ENCODE measurements around the gene TERT. TPM values are rescaled to one million over a fixed set of nuclear protein-coding genes. Genes with fewer than 3 reads are reported as not detected.

The TERT gene
- total RNA-seq, 5 donors from 2014 or later (not counting 1 experiment from before 2014, with no cell fraction given): 0.09 to 0.70 (median 0.28) TPM

DNA sequence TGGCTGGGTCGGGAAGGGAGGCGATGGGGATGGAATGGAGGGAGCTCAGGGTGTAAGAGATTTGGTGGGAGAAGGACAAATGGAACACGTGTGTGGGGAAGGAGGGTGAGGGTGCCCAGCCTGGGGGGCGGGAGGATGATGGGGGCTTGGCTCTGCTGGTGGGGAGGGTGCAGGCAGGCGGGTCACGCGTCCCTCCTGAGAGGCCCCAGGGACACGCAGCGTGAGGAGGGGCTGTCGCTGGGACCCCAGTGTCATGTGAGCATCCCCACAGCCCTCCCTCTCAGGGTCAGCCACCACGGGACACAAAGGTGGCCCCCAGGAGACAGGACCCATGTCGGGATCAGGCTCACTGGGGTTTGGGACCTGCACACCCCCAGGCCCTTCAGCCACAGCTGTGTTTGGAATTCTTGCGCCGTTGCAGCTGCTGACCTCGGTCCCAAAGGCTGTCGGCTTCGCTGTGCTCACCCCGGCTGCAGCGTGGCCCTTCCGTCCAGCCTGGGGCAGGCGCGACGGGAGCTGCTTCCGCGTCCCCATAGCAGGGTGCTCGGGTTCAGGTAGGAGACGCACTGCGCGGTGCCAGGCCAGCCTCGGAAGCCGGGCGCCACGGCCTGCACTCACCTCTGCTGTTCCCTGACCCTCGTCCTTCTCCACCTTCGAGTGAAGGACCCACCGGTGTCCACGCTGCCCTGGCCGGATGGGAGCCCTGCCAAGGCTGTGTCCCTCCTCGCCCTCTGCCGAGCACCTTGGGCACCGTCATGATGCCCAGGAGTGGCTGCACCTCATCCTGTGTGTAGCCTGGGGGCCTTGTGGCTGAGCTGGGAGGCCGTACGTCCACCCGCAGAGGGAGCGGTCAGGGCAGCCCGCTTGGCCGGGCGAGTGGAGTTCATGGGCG lies 88.1 kb downstream of the TERT start:
- Histone ChIP-seq H3K27me3 (replicated peaks in 1 of 2; ENCODE audit: control insufficient read depth in 2 of 2, extremely low read depth in 1 of 2, insufficient read depth in 2 of 2, low read length in 1 of 2) (peaks cover 0 to 31% of the 10 kb centered on the region in 2 experiments), H3K9me3 (no peaks in the 10 kb centered on the region), H3K4me1 (ENCODE audit: control insufficient read depth in 1 of 2, extremely low read depth in 1 of 2, insufficient read depth in 2 of 2, low read length in 2 of 2) (no peaks in the 10 kb centered on the region), H3K36me3 (ENCODE audit: control insufficient read depth in 2 of 2, extremely low read depth in 1 of 2, insufficient read depth in 1 of 2, low read length in 1 of 2) (no peaks in the 10 kb centered on the region), H3K27ac (ENCODE audit: low read length) (no peak overlapping the region), H3K4me3 (ENCODE audit: control insufficient read depth in 1 of 2, extremely low read depth in 1 of 2, low read length in 1 of 2) (no peak overlapping the region)
- Mint-ChIP-seq H3K9me3 (no peaks in the 10 kb centered on the region), H3K4me1 (no peaks in the 10 kb centered on the region), H3K36me3 (no peaks in the 10 kb centered on the region), H3K27ac (no peak overlapping the region), H3K4me3 (no peak overlapping the region), H3K27me3 (peaks cover 0 to 4% of the 10 kb centered on the region in 2 donors)
- 88% methylated on average over 44 of the region's 49 CpGs for WGBS (ENCODE audit: insufficient coverage)
- CTCF ChIA-PET: no interaction called here
- POLR2A ChIA-PET: no interaction called here
- no peak for DNase-seq
- ATAC-seq (replicated peaks in 1 of 4): no peak

DNA sequence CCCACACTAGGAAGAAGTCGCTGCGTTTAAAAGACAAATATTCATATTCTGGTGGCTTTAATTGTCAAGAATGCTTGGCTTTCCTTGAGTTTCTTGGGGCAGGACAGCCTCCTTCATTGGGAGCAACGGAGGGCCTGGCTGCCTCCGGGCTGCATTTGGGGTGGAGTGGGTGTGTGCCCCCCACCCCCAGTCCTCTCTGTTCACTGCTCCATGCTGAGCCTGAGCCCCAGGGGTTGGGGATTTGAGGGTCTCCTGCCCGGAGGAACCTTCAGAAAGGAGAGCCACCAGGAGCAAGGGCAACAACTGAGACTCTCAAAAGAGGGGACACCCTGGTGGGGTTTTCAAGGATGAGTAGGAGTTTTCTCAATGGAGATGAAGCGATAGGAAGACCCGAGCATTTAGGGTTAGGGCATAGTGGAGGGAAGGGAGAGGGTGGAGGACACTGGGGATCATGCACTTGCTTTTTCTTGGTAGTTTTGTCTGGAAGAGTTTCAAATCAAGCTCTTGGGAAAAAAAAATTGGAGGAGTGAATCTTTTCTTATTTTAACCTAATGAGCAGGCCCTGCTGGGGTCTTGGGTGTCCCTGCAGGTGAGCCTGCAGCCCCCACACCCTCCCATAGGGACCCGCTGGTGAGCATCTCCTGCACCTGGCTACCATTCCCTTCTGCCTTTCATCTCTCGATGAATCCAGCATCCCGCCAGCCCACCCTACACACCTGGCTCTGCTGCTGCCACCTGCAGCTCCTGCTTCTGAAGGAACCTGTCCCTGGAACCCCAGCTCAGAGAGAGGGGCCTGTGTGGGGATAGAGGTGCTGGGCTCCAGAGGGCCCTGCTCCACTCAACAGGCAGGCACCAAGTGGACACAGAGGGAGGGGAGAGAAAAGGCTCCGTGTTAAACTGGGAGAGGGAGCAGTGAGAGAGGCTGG lies 89.3 kb downstream of the TERT start:
- 90% methylated on average over 4 of the region's 11 CpGs for WGBS (ENCODE audit: insufficient coverage)
- no peak overlapping the region for H3K27ac ChIP-seq (ENCODE audit: low read length)
- Mint-ChIP-seq H3K27me3 (peaks cover 0 to 4% of the 10 kb centered on the region in 2 donors), H3K4me1 (no peaks in the 10 kb centered on the region), H3K9me3 (no peaks in the 10 kb centered on the region), H3K27ac (no peak overlapping the region), H3K36me3 (no peaks in the 10 kb centered on the region), H3K4me3 (no peak overlapping the region)
- ChIA-PET POLR2A (no interaction called here), CTCF (no interaction called here)
- no peaks in the 10 kb centered on the region for H3K4me1 ChIP-seq (ENCODE audit: control insufficient read depth in 1 of 2, extremely low read depth in 1 of 2, insufficient read depth in 2 of 2, low read length in 2 of 2)
- peaks cover 0 to 39% of the 10 kb centered on the region in 2 experiments for H3K27me3 ChIP-seq (replicated peaks in 1 of 2; ENCODE audit: control insufficient read depth in 2 of 2, extremely low read depth in 1 of 2, insufficient read depth in 2 of 2, low read length in 1 of 2)
- DNase-seq: no peak
- no peak for ATAC-seq (replicated peaks in 1 of 4)
- H3K36me3 ChIP-seq (ENCODE audit: control insufficient read depth in 2 of 2, extremely low read depth in 1 of 2, insufficient read depth in 1 of 2, low read length in 1 of 2): no peaks in the 10 kb centered on the region
- no peaks in the 10 kb centered on the region for H3K9me3 ChIP-seq
- H3K4me3 ChIP-seq (ENCODE audit: control insufficient read depth in 1 of 2, extremely low read depth in 1 of 2, low read length in 1 of 2): no peak overlapping the region

DNA sequence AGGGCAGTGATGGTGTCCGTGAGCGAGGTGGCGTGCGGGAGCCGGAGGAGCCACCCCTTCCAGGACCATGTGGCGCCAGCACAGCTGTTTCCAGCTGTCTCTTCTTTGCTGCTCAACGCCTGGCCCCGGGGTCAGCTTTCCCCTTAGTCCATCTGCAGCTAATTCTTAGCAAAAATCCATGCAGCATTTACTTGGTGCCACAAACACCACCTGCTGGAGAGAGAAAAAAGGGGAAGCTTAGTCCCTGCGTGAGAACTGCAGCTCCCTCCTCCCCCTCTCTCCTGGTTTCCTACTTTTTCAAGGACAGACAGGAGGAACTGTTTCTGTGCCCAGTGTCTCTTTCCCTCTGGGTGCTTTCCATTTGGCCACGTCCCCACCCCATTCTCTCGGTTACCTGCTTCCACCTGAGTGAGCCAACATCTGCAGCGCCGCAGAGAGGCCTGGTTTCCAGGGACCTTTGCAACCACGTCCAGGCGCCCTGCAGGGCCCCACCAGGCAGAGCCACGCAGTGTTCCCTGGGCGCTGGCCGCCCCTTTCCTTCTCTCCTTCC lies 90.1 kb downstream of the TERT start:
- Histone ChIP-seq H3K9me3 (no peaks in the 10 kb centered on the region), H3K4me1 (ENCODE audit: control insufficient read depth in 1 of 2, extremely low read depth in 1 of 2, insufficient read depth in 2 of 2, low read length in 2 of 2) (no peaks in the 10 kb centered on the region), H3K36me3 (ENCODE audit: control insufficient read depth in 2 of 2, extremely low read depth in 1 of 2, insufficient read depth in 1 of 2, low read length in 1 of 2) (no peaks in the 10 kb centered on the region), H3K4me3 (ENCODE audit: control insufficient read depth in 1 of 2, extremely low read depth in 1 of 2, low read length in 1 of 2) (no peak overlapping the region), H3K27me3 (replicated peaks in 1 of 2; ENCODE audit: control insufficient read depth in 2 of 2, extremely low read depth in 1 of 2, insufficient read depth in 2 of 2, low read length in 1 of 2) (peaks cover 0 to 44% of the 10 kb centered on the region in 2 experiments), H3K27ac (ENCODE audit: low read length) (no peak overlapping the region)
- ATAC-seq (replicated peaks in 1 of 4) (no peak), DNase-seq (no peak)
- Mint-ChIP-seq H3K36me3 (no peaks in the 10 kb centered on the region), H3K9me3 (no peaks in the 10 kb centered on the region), H3K4me3 (no peak overlapping the region), H3K4me1 (no peaks in the 10 kb centered on the region), H3K27ac (no peak overlapping the region), H3K27me3 (peaks cover 0 to 4% of the 10 kb centered on the region in 2 donors)
- CTCF ChIA-PET: no interaction called here
- POLR2A ChIA-PET: no interaction called here
- 41% methylated on average over 12 of the region's 18 CpGs for WGBS (ENCODE audit: insufficient coverage)

GRCh38 chr5:1203968-1204692 lies 90.7 kb downstream of the TERT start:
- no peaks in the 10 kb centered on the region for H3K36me3 Mint-ChIP-seq
- H3K9me3 ChIP-seq: no peaks in the 10 kb centered on the region
- H3K9me3 Mint-ChIP-seq: no peaks in the 10 kb centered on the region
- H3K4me1 Mint-ChIP-seq: no peaks in the 10 kb centered on the region
- no peaks in the 10 kb centered on the region for H3K4me1 ChIP-seq (ENCODE audit: control insufficient read depth in 1 of 2, extremely low read depth in 1 of 2, insufficient read depth in 2 of 2, low read length in 2 of 2)
- H3K36me3 ChIP-seq (ENCODE audit: control insufficient read depth in 2 of 2, extremely low read depth in 1 of 2, insufficient read depth in 1 of 2, low read length in 1 of 2): no peaks in the 10 kb centered on the region
- H3K27ac ChIP-seq (ENCODE audit: low read length): no peak overlapping the region
- ChIA-PET CTCF (no interaction called here), POLR2A (no interaction called here)
- DNase-seq (no peak), ATAC-seq (replicated peaks in 1 of 4) (no peak)
- no peak overlapping the region for H3K4me3 ChIP-seq (ENCODE audit: control insufficient read depth in 1 of 2, extremely low read depth in 1 of 2, low read length in 1 of 2)
- 80% methylated on average over 16 of the region's 25 CpGs for WGBS (ENCODE audit: insufficient coverage)
- peaks cover 0 to 44% of the 10 kb centered on the region in 2 experiments for H3K27me3 ChIP-seq (replicated peaks in 1 of 2; ENCODE audit: control insufficient read depth in 2 of 2, extremely low read depth in 1 of 2, insufficient read depth in 2 of 2, low read length in 1 of 2)
- H3K27me3 Mint-ChIP-seq: peaks cover 0 to 4% of the 10 kb centered on the region in 2 donors
- H3K4me3 Mint-ChIP-seq: no peak overlapping the region
- no peak overlapping the region for H3K27ac Mint-ChIP-seq

DNA sequence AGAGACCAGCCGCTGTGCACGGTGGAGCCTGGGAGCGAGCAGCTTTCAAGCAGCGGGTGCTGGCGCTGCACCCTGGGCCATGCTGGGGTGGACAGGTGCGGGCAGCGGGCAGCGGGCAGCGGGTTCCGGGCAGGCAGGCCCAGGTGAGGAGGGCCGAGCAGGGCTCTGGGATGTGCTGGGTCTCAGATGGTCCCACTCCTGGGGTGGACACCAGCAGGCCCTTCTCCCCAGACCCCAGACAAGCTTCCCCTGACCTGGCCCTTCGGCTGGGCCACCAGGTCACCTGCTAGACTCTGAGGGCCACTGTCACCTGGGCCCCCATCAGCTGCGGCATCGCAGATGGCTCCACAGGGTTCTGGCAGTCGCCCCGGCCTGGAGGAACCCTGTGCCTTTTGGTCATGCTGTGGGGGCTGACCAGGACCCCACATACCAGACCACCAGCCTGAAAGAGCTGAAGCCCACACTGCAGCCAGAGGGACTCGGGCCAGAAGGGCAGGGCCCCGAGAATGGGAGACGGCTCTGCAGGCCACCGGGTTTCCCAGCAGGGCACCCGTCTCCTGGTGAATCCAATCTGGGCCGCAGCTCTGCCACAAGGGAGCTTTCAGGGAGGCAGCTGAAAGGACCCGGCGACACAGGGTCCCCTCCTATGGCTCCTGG lies 91.4 kb downstream of the TERT start:
- POLR2A ChIA-PET: no interaction called here
- Mint-ChIP-seq H3K9me3 (no peaks in the 10 kb centered on the region), H3K27ac (no peak overlapping the region), H3K4me3 (no peak overlapping the region), H3K4me1 (no peaks in the 10 kb centered on the region), H3K36me3 (no peaks in the 10 kb centered on the region), H3K27me3 (peaks cover 0 to 4% of the 10 kb centered on the region in 2 donors)
- Histone ChIP-seq H3K27me3 (replicated peaks in 1 of 2; ENCODE audit: control insufficient read depth in 2 of 2, extremely low read depth in 1 of 2, insufficient read depth in 2 of 2, low read length in 1 of 2) (peaks cover 0 to 44% of the 10 kb centered on the region in 2 experiments), H3K27ac (ENCODE audit: low read length) (no peak overlapping the region), H3K4me1 (ENCODE audit: control insufficient read depth in 1 of 2, extremely low read depth in 1 of 2, insufficient read depth in 2 of 2, low read length in 2 of 2) (no peaks in the 10 kb centered on the region), H3K9me3 (no peaks in the 10 kb centered on the region), H3K36me3 (ENCODE audit: control insufficient read depth in 2 of 2, extremely low read depth in 1 of 2, insufficient read depth in 1 of 2, low read length in 1 of 2) (no peaks in the 10 kb centered on the region), H3K4me3 (ENCODE audit: control insufficient read depth in 1 of 2, extremely low read depth in 1 of 2, low read length in 1 of 2) (no peak overlapping the region)
- ATAC-seq (replicated peaks in 1 of 4) (no peak), DNase-seq (no peak)
- CTCF ChIA-PET: no interaction called here
- 83% methylated on average over 21 of the region's 24 CpGs for WGBS (ENCODE audit: insufficient coverage)
